HepG2 (cell line): ENCODE measurements around the gene CPT1C. TPM values are rescaled to one million over a fixed set of nuclear protein-coding genes. Genes with fewer than 3 reads are reported as not detected.
A peak's percentile ranks its signal among the peaks of the same experiment; 100 is the strongest.

ENCODE experiments used
- AGO1 ChIP-seq: fragments of 200-400 bp; formaldehyde crosslinking; IDR thresholded peaks from 2 replicates; pipeline ENCODE4 v1.6.1; 2017; ENCODE audit warnings: mild to moderate bottlenecking, low read depth, low read length, moderate library complexity; ENCODE audit not compliant: poor library complexity, severe bottlenecking
- EED ChIP-seq: sonication (generic); formaldehyde crosslinking; IDR thresholded peaks from 2 replicates; pipeline ENCODE4 v1.5.0; 2020; ENCODE audit warnings: mild to moderate bottlenecking, missing genetic modification reagents
- GABPB1 ChIP-seq: IDR thresholded peaks from 2 replicates; pipeline ENCODE4 v1.6.1; 2016; ENCODE audit warnings: mild to moderate bottlenecking, missing genetic modification reagents, moderate library complexity, missing compliant biosample characterization
- HCFC1 ChIP-seq: fragments of 150-350 bp; IDR thresholded peaks from 2 replicates; pipeline ENCODE4 v1.6.1; 2014; ENCODE audit warnings: low read depth, low read length
- HDAC1 ChIP-seq: sonication (generic); formaldehyde crosslinking; IDR thresholded peaks from 2 replicates; pipeline ENCODE4 v1.5.1; 2020; ENCODE audit warnings: mild to moderate bottlenecking, missing genetic modification reagents
- KDM2A ChIP-seq: sonication (generic); formaldehyde crosslinking; IDR thresholded peaks from 2 replicates; pipeline ENCODE4 v1.4.0; 2020; ENCODE audit warnings: low read depth, missing genetic modification reagents, borderline replicate concordance
- MED1 ChIP-seq: sonication (generic); formaldehyde crosslinking; IDR thresholded peaks from 2 replicates; pipeline ENCODE4 v1.4.0; 2020; ENCODE audit warnings: missing genetic modification reagents
- NCOR1 ChIP-seq: fragments of 200-600 bp; sonication (generic); IDR thresholded peaks from 2 replicates; pipeline ENCODE4 v1.7.0; 2017; ENCODE audit warnings: antibody characterized with exemption, low read length, borderline replicate concordance
- PAF1 ChIP-seq: IDR thresholded peaks from 2 replicates; pipeline ENCODE4 v1.6.1; 2016; ENCODE audit warnings: missing genetic modification reagents, missing compliant biosample characterization
- PCBP1 ChIP-seq: fragments of 200-400 bp; formaldehyde crosslinking; IDR thresholded peaks from 2 replicates; pipeline ENCODE4 v1.6.1; 2017; ENCODE audit warnings: mild to moderate bottlenecking, low read depth, low read length, borderline replicate concordance
- REXO4 ChIP-seq: sonication (generic); formaldehyde crosslinking; IDR thresholded peaks from 2 replicates; pipeline ENCODE4 v1.8.0; 2022; ENCODE audit warnings: missing genetic modification reagents, mild to moderate bottlenecking, borderline replicate concordance
- RFXAP ChIP-seq: sonication (generic); formaldehyde crosslinking; IDR thresholded peaks from 2 replicates; pipeline ENCODE4 v1.4.0; 2020; ENCODE audit warnings: missing genetic modification reagents, borderline replicate concordance
- TBX2 ChIP-seq: sonication (generic); formaldehyde crosslinking; IDR thresholded peaks from 2 replicates; pipeline ENCODE4 v1.5.0; 2020; ENCODE audit warnings: missing genetic modification reagents, mild to moderate bottlenecking, borderline replicate concordance
- ZFP36L2 ChIP-seq: sonication (generic); formaldehyde crosslinking; IDR thresholded peaks from 2 replicates; pipeline ENCODE4 v1.4.0; 2020; ENCODE audit warnings: missing genetic modification reagents
- ZNF234 ChIP-seq: sonication (generic); formaldehyde crosslinking; conservative IDR thresholded peaks from 2 replicates; pipeline ENCODE4 v1.5.1; 2020; ENCODE audit warnings: mild to moderate bottlenecking, missing genetic modification reagents
- polyA plus RNA-seq, 8 experiments: library from polyadenylated mRNA; depleted of rRNA in 3 of 8; stranded (reverse) in 7 of 8; unstranded in 1 of 8; fragments of >200 nt; fragmentation: Illumina TruSeq in 4 of 8; extraction: Trizol in 4 of 8; gene quantifications; 2 replicates each; pipeline versions ENCODE4 v1.2.1 to v1.2.3, GENCODE V29; 2011 to 2016; ENCODE audit warnings: low read depth in 4 of 8, missing spikeins in 1 of 8, mixed read lengths in 1 of 8; ENCODE audit not compliant: insufficient read depth in 1 of 8
- total RNA-seq, 5 experiments: library from RNA; depleted of rRNA; stranded (reverse); fragments of >200 nt; fragmentation: Illumina TruSeq; extraction: Trizol; gene quantifications; 2 replicates each; pipeline ENCODE4 v1.2.3, GENCODE V29; 2016; ENCODE audit warnings: low read depth in 1 of 5
- TF ChIP-seq, protein P1 (sequence below): sonication (generic); formaldehyde crosslinking; IDR thresholded peaks from 2 replicates; pipeline ENCODE4 v1.9.0; 2021; ENCODE audit warnings: mild to moderate bottlenecking, missing genetic modification reagents
- TF ChIP-seq, protein P2 (sequence below): sonication (generic); formaldehyde crosslinking; IDR thresholded peaks from 2 replicates; pipeline ENCODE4 v1.5.0; 2020; ENCODE audit warnings: missing genetic modification reagents
- TF ChIP-seq, protein P3 (sequence below): sonication (generic); formaldehyde crosslinking; IDR thresholded peaks from 2 replicates; pipeline ENCODE4 v1.4.0; 2020; ENCODE audit warnings: missing genetic modification reagents, borderline replicate concordance
- TF ChIP-seq, protein P4 (sequence below): sonication (generic); formaldehyde crosslinking; conservative IDR thresholded peaks from 2 replicates; pipeline ENCODE4 v1.5.0; 2020; ENCODE audit warnings: missing genetic modification reagents

CPT1C gene
- total and polyA plus RNA-seq, 2 of the 13 experiments (the other 11 are each of a cell fraction or from before 2014, with no cell fraction given): 0.18 TPM; not detected in 1

DNA sequence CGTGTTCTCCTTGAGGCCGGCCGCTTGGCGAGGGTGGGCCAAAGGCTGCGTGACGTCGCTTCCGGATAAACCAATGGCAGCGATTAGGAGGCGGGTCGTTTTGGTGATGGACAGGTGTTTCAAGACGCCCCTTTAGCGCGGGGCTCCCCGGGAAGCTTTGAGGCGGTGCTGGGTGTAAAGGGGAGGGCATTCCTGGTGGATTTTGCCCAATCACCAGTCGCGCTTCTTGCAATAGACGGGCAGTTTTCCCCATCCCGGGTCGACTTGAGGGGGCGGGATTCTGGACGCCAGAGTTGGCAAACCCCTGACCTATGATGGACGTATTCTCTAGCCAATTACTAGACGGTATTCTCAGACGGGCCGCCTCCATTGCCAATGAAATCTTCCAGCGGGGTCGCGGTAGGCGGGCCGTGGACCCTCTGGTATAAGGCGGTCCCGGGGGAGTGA lies 14.1 kb upstream of the CPT1C start (continued):
- TF ChIP-seq, protein P1, sequence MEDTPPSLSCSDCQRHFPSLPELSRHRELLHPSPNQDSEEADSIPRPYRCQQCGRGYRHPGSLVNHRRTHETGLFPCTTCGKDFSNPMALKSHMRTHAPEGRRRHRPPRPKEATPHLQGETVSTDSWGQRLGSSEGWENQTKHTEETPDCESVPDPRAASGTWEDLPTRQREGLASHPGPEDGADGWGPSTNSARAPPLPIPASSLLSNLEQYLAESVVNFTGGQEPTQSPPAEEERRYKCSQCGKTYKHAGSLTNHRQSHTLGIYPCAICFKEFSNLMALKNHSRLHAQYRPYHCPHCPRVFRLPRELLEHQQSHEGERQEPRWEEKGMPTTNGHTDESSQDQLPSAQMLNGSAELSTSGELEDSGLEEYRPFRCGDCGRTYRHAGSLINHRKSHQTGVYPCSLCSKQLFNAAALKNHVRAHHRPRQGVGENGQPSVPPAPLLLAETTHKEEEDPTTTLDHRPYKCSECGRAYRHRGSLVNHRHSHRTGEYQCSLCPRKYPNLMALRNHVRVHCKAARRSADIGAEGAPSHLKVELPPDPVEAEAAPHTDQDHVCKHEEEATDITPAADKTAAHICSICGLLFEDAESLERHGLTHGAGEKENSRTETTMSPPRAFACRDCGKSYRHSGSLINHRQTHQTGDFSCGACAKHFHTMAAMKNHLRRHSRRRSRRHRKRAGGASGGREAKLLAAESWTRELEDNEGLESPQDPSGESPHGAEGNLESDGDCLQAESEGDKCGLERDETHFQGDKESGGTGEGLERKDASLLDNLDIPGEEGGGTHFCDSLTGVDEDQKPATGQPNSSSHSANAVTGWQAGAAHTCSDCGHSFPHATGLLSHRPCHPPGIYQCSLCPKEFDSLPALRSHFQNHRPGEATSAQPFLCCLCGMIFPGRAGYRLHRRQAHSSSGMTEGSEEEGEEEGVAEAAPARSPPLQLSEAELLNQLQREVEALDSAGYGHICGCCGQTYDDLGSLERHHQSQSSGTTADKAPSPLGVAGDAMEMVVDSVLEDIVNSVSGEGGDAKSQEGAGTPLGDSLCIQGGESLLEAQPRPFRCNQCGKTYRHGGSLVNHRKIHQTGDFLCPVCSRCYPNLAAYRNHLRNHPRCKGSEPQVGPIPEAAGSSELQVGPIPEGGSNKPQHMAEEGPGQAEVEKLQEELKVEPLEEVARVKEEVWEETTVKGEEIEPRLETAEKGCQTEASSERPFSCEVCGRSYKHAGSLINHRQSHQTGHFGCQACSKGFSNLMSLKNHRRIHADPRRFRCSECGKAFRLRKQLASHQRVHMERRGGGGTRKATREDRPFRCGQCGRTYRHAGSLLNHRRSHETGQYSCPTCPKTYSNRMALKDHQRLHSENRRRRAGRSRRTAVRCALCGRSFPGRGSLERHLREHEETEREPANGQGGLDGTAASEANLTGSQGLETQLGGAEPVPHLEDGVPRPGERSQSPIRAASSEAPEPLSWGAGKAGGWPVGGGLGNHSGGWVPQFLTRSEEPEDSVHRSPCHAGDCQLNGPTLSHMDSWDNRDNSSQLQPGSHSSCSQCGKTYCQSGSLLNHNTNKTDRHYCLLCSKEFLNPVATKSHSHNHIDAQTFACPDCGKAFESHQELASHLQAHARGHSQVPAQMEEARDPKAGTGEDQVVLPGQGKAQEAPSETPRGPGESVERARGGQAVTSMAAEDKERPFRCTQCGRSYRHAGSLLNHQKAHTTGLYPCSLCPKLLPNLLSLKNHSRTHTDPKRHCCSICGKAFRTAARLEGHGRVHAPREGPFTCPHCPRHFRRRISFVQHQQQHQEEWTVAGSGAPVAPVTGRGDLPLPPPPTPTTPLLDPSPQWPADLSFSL: no peak
- TF ChIP-seq HDAC1 (CRISPR knock-in tag) (no peak), ZFP36L2 (CRISPR knock-in tag) (no peak), RFXAP (CRISPR knock-in tag) (no peak; the same call in 1 of the 2 replicates), PCBP1 (peak; percentile 29; the same call in 1 of the 2 replicates), GABPB1 (CRISPR knock-in tag) (peak; percentile 4; the same call in 1 of the 2 replicates), ZNF234 (CRISPR knock-in tag) (no peak), EED (no peak), AGO1 (no peak), PAF1 (CRISPR knock-in tag) (no peak), REXO4 (CRISPR knock-in tag) (no peak), MED1 (CRISPR knock-in tag) (0 out of 2 replicates have a peak, but pooled peaks have one; percentile 3), TBX2 (peak; percentile 64), KDM2A (CRISPR knock-in tag) (no peak), HCFC1 (no peak), NCOR1 (peak; percentile 57; the same call in 1 of the 2 replicates)
- TF ChIP-seq, protein P2, sequence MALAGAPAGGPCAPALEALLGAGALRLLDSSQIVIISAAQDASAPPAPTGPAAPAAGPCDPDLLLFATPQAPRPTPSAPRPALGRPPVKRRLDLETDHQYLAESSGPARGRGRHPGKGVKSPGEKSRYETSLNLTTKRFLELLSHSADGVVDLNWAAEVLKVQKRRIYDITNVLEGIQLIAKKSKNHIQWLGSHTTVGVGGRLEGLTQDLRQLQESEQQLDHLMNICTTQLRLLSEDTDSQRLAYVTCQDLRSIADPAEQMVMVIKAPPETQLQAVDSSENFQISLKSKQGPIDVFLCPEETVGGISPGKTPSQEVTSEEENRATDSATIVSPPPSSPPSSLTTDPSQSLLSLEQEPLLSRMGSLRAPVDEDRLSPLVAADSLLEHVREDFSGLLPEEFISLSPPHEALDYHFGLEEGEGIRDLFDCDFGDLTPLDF (CRISPR knock-in tag): peak; percentile 75; the same call in 1 of the 2 replicates
- TF ChIP-seq, protein P3, sequence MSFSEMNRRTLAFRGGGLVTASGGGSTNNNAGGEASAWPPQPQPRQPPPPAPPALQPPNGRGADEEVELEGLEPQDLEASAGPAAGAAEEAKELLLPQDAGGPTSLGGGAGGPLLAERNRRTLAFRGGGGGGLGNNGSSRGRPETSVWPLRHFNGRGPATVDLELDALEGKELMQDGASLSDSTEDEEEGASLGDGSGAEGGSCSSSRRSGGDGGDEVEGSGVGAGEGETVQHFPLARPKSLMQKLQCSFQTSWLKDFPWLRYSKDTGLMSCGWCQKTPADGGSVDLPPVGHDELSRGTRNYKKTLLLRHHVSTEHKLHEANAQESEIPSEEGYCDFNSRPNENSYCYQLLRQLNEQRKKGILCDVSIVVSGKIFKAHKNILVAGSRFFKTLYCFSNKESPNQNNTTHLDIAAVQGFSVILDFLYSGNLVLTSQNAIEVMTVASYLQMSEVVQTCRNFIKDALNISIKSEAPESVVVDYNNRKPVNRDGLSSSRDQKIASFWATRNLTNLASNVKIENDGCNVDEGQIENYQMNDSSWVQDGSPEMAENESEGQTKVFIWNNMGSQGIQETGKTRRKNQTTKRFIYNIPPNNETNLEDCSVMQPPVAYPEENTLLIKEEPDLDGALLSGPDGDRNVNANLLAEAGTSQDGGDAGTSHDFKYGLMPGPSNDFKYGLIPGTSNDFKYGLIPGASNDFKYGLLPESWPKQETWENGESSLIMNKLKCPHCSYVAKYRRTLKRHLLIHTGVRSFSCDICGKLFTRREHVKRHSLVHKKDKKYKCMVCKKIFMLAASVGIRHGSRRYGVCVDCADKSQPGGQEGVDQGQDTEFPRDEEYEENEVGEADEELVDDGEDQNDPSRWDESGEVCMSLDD (CRISPR knock-in tag): no peak
- TF ChIP-seq, protein P4, sequence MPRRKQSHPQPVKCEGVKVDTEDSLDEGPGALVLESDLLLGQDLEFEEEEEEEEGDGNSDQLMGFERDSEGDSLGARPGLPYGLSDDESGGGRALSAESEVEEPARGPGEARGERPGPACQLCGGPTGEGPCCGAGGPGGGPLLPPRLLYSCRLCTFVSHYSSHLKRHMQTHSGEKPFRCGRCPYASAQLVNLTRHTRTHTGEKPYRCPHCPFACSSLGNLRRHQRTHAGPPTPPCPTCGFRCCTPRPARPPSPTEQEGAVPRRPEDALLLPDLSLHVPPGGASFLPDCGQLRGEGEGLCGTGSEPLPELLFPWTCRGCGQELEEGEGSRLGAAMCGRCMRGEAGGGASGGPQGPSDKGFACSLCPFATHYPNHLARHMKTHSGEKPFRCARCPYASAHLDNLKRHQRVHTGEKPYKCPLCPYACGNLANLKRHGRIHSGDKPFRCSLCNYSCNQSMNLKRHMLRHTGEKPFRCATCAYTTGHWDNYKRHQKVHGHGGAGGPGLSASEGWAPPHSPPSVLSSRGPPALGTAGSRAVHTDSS: no peak
